HepG2 (cell line): ENCODE results near the gene HMBS. TPM values are rescaled to one million over a fixed set of nuclear protein-coding genes. Genes with fewer than 3 reads are reported as not detected.

Experiments
- ARID3A ChIP-seq: IDR thresholded peaks from 2 replicates; pipeline ENCODE4 v1.6.1; 2012; ENCODE audit warnings: low read depth, low read length, improper control_type of control experiment
- CENPBD1 ChIP-seq: sonication (generic); formaldehyde crosslinking; IDR thresholded peaks from 2 replicates; pipeline ENCODE4 v1.8.0; 2022; ENCODE audit warnings: missing genetic modification reagents, low read depth, mild to moderate bottlenecking, borderline replicate concordance
- DNMT1 ChIP-seq: sonication (generic); formaldehyde crosslinking; IDR thresholded peaks from 2 replicates; pipeline ENCODE4 v1.5.1; 2020; ENCODE audit warnings: mild to moderate bottlenecking, missing genetic modification reagents
- ELF1 ChIP-seq: sonication (generic); formaldehyde crosslinking; IDR thresholded peaks from 2 replicates; pipeline ENCODE4 v1.4.0; 2020; ENCODE audit warnings: missing genetic modification reagents
- FOXC1 ChIP-seq: sonication (generic); formaldehyde crosslinking; IDR thresholded peaks from 2 replicates; pipeline ENCODE4 v1.8.0; 2022; ENCODE audit warnings: mild to moderate bottlenecking, missing genetic modification reagents, borderline replicate concordance
- FOXJ3 ChIP-seq: sonication (generic); formaldehyde crosslinking; IDR thresholded peaks from 2 replicates; pipeline ENCODE4 v1.4.0; 2020; ENCODE audit warnings: missing genetic modification reagents, mild to moderate bottlenecking, borderline replicate concordance
- KLF12 ChIP-seq: sonication (generic); formaldehyde crosslinking; IDR thresholded peaks from 2 replicates; pipeline ENCODE4 v1.4.0; 2020; ENCODE audit warnings: missing genetic modification reagents, borderline replicate concordance
- KLF15 ChIP-seq: sonication (generic); formaldehyde crosslinking; IDR thresholded peaks from 2 replicates; pipeline ENCODE4 v1.8.1; 2023; ENCODE audit warnings: borderline replicate concordance, mild to moderate bottlenecking, inconsistent platforms, missing genetic modification reagents, mixed read lengths
- LCORL ChIP-seq, 2 experiments: fragments of 450-650 bp in 1 of 2; sonication (generic) in 1 of 2; formaldehyde crosslinking in 1 of 2; IDR thresholded peaks; 2 replicates each; pipeline versions ENCODE4 v1.5.0 to v1.6.1; 2017 to 2020; ENCODE audit warnings: antibody characterized with exemption in 1 of 2, missing genetic modification reagents in 1 of 2
- MIER2 ChIP-seq: IDR thresholded peaks from 2 replicates; pipeline ENCODE4 v1.6.1; 2016; ENCODE audit warnings: missing biosample characterization, missing genetic modification reagents
- MLX ChIP-seq: IDR thresholded peaks from 2 replicates; pipeline ENCODE4 v1.6.1; 2016
- MXD4 ChIP-seq: IDR thresholded peaks from 2 replicates; pipeline ENCODE4 v1.6.1; 2016; ENCODE audit warnings: mild to moderate bottlenecking, missing biosample characterization, missing genetic modification reagents
- PLRG1 ChIP-seq: fragments of 450-650 bp; conservative IDR thresholded peaks from 2 replicates; pipeline ENCODE4 v1.6.1; 2016
- REL ChIP-seq: sonication (generic); formaldehyde crosslinking; conservative IDR thresholded peaks from 2 replicates; pipeline ENCODE4 v1.8.0; 2022; ENCODE audit warnings: mild to moderate bottlenecking, missing genetic modification reagents, moderate library complexity
- RORA ChIP-seq: sonication (generic); formaldehyde crosslinking; IDR thresholded peaks from 2 replicates; pipeline ENCODE4 v1.5.0; 2020; ENCODE audit warnings: mild to moderate bottlenecking, missing genetic modification reagents, moderate library complexity
- SIN3A ChIP-seq: IDR thresholded peaks from 2 replicates; pipeline ENCODE4 v1.6.1; 2011; ENCODE audit warnings: low read depth, mild to moderate bottlenecking, control low read depth, low read length, borderline replicate concordance
- STAG1 ChIP-seq: sonication (generic); formaldehyde crosslinking; IDR thresholded peaks from 2 replicates; pipeline ENCODE4 v1.4.0; 2020; ENCODE audit warnings: missing genetic modification reagents
- ZBTB26 ChIP-seq: IDR thresholded peaks from 2 replicates; pipeline ENCODE4 v1.6.1; 2016; ENCODE audit warnings: missing compliant biosample characterization, missing genetic modification reagents, borderline replicate concordance
- ZBTB44 ChIP-seq: sonication (generic); formaldehyde crosslinking; IDR thresholded peaks from 2 replicates; pipeline ENCODE4 v1.4.0; 2020; ENCODE audit warnings: missing genetic modification reagents
- ZNF205 ChIP-seq: IDR thresholded peaks from 2 replicates; pipeline ENCODE4 v1.6.1; 2018; ENCODE audit warnings: missing biosample characterization, missing genetic modification reagents
- ZNF543 ChIP-seq: sonication (generic); formaldehyde crosslinking; IDR thresholded peaks from 2 replicates; pipeline ENCODE4 v1.4.0; 2020; ENCODE audit warnings: mild to moderate bottlenecking, missing genetic modification reagents
- ZNF615 ChIP-seq: sonication (generic); formaldehyde crosslinking; IDR thresholded peaks from 2 replicates; pipeline ENCODE4 v1.5.0; 2020; ENCODE audit warnings: mild to moderate bottlenecking, missing genetic modification reagents, borderline replicate concordance
- ZNF773 ChIP-seq: sonication (generic); formaldehyde crosslinking; IDR thresholded peaks from 2 replicates; pipeline ENCODE4 v1.4.0; 2020; ENCODE audit warnings: missing genetic modification reagents, borderline replicate concordance
- ZNF790 ChIP-seq: sonication (generic); formaldehyde crosslinking; IDR thresholded peaks from 2 replicates; pipeline ENCODE4 v1.8.0; 2022; ENCODE audit warnings: missing genetic modification reagents, mild to moderate bottlenecking, borderline replicate concordance
- polyA plus RNA-seq, 8 experiments: library from polyadenylated mRNA; depleted of rRNA in 3 of 8; stranded (reverse) in 7 of 8; unstranded in 1 of 8; fragments of >200 nt; fragmentation: Illumina TruSeq in 4 of 8; extraction: Trizol in 4 of 8; gene quantifications; 2 replicates each; pipeline versions ENCODE4 v1.2.1 to v1.2.3, GENCODE V29; 2011 to 2016; ENCODE audit warnings: low read depth in 4 of 8, missing spikeins in 1 of 8, mixed read lengths in 1 of 8; ENCODE audit not compliant: insufficient read depth in 1 of 8
- total RNA-seq, 5 experiments: library from RNA; depleted of rRNA; stranded (reverse); fragments of >200 nt; fragmentation: Illumina TruSeq; extraction: Trizol; gene quantifications; 2 replicates each; pipeline ENCODE4 v1.2.3, GENCODE V29; 2016; ENCODE audit warnings: low read depth in 1 of 5

HMBS gene
- total and polyA plus RNA-seq, 2 of the 13 experiments (the other 11 are each of a cell fraction or from before 2014, with no cell fraction given), result 9.4 to 46.9 TPM

GRCh38 chr11:119067371-119068222 lies 17.1 kb upstream of the HMBS start, which contains the start of gene VPS11 (continued):
- 0 out of 2 replicates have a peak, but pooled peaks have one; percentile 53 for TF ChIP-seq RORA (CRISPR knock-in tag)
- no peak for TF ChIP-seq ZNF773
- no peak for TF ChIP-seq KLF12 (CRISPR knock-in tag)
- TF ChIP-seq ZNF205 (CRISPR knock-in tag), result 0 out of 2 replicates have a peak, but pooled peaks have one; percentile 42
- no peak for TF ChIP-seq ZNF543 (CRISPR knock-in tag)
- peak; percentile 91 for TF ChIP-seq SIN3A
- TF ChIP-seq KLF15 (CRISPR knock-in tag), result no peak
- TF ChIP-seq ZBTB26, result no peak; the same call in 1 of the 2 replicates
- no peak for TF ChIP-seq CENPBD1 (CRISPR knock-in tag)
- TF ChIP-seq MXD4, result peak; percentile 91
- TF ChIP-seq ZNF790 (CRISPR knock-in tag), result no peak
- peak; percentile 46; the same call in 1 of the 2 replicates for TF ChIP-seq FOXJ3
- no peak; the same call in 1 of the 2 replicates for TF ChIP-seq FOXC1 (CRISPR knock-in tag)
- TF ChIP-seq REL (CRISPR knock-in tag), result no peak
- TF ChIP-seq ZNF615 (CRISPR knock-in tag), result no peak
- TF ChIP-seq DNMT1 (CRISPR knock-in tag), result no peak
- peak; percentile 33; the same call in 1 of the 2 replicates for TF ChIP-seq ZBTB44 (CRISPR knock-in tag)
- no peak for TF ChIP-seq MIER2 (CRISPR knock-in tag)
- TF ChIP-seq PLRG1, result no peak
- no peak for TF ChIP-seq LCORL (IDR thresholded peaks at IDR 0.05)
- TF ChIP-seq LCORL (CRISPR knock-in tag; IDR thresholded peaks at IDR 0.05), result peak; percentile 68; the same call in 1 of the 2 replicates
- no peak for TF ChIP-seq STAG1
- no peak for TF ChIP-seq ARID3A
- peak; percentile 94 for TF ChIP-seq ELF1 (CRISPR knock-in tag)
- peak; percentile 86; the same call in 1 of the 2 replicates for TF ChIP-seq MLX
